GM12864 (cell line): ENCODE results near the gene BLVRB.
A peak's percentile ranks its signal among the peaks of the same experiment; 100 is the strongest.
"Not testable (repeated sequence)": the region's sequence is repeated elsewhere in the genome, so short reads cannot be mapped to it uniquely, and the experiment has no call there.

ENCODE experiments used
- DNase-seq: peaks from one replicate; pipeline ENCODE4 v3.0.0-alpha.2; 2011; ENCODE audit warnings: low read depth
- H3K4me3 ChIP-seq: 2 replicates; pipeline ENCODE4 v1.5.1; 2011; ENCODE audit warnings: mild to moderate bottlenecking, low read depth, low read length, control low read depth
- TF ChIP-seq, protein P1 (sequence below): IDR thresholded peaks from 2 replicates; pipeline ENCODE4 v1.5.1; 2011; ENCODE audit warnings: low read depth, mild to moderate bottlenecking, moderate library complexity, low read length, control low read depth, inconsistent platforms; ENCODE audit errors: missing control alignments

Gene BLVRB

GRCh38 chr19:40431698-40432097 lies 33.8 kb downstream of the BLVRB start:
- TF ChIP-seq, protein P1, sequence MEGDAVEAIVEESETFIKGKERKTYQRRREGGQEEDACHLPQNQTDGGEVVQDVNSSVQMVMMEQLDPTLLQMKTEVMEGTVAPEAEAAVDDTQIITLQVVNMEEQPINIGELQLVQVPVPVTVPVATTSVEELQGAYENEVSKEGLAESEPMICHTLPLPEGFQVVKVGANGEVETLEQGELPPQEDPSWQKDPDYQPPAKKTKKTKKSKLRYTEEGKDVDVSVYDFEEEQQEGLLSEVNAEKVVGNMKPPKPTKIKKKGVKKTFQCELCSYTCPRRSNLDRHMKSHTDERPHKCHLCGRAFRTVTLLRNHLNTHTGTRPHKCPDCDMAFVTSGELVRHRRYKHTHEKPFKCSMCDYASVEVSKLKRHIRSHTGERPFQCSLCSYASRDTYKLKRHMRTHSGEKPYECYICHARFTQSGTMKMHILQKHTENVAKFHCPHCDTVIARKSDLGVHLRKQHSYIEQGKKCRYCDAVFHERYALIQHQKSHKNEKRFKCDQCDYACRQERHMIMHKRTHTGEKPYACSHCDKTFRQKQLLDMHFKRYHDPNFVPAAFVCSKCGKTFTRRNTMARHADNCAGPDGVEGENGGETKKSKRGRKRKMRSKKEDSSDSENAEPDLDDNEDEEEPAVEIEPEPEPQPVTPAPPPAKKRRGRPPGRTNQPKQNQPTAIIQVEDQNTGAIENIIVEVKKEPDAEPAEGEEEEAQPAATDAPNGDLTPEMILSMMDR: no peak
- DNase-seq: no peak
- no peak overlapping the region for H3K4me3 ChIP-seq

- H3K4me3 ChIP-seq, DNase-seq: not testable (repeated sequence)
Observed at GRCh38 chr19:40430242-40430641, 35.3 kb downstream of the BLVRB start.

DNA sequence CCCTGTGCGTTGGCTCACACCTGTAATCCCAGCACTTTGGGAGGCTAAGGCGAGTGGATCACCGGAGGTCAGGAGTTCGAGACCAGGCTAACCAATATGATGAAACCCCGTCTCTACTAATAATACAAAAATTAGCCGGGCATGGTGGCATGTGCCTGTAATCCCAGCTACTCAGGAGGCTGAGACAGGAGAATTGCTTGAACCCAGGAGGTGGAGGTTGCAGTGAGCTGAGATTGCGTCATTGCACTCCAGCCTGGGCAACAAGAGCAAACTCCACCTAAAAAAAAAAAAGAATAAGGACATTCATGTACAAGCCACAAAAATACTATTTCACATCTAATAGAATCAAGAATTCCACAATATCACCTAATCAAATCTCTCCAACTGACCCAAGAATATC lies 37.3 kb downstream of the BLVRB start:
- DNase-seq, H3K4me3 ChIP-seq: not testable (repeated sequence)

- TF ChIP-seq, protein P1: peak; percentile 70
- peak within 1 kb of the TSS; percentile 83 for H3K4me3 ChIP-seq
- peak; percentile 98 for DNase-seq
Observed at GRCh38 chr19:40425450-40426287, 39.9 kb downstream of the BLVRB start, which contains the start of gene SERTAD1. TSS of gene SERTAD1 (minus strand) at chr19:40425992. CDS start at chr19:40423546, 2,446 bp downstream.

DNA sequence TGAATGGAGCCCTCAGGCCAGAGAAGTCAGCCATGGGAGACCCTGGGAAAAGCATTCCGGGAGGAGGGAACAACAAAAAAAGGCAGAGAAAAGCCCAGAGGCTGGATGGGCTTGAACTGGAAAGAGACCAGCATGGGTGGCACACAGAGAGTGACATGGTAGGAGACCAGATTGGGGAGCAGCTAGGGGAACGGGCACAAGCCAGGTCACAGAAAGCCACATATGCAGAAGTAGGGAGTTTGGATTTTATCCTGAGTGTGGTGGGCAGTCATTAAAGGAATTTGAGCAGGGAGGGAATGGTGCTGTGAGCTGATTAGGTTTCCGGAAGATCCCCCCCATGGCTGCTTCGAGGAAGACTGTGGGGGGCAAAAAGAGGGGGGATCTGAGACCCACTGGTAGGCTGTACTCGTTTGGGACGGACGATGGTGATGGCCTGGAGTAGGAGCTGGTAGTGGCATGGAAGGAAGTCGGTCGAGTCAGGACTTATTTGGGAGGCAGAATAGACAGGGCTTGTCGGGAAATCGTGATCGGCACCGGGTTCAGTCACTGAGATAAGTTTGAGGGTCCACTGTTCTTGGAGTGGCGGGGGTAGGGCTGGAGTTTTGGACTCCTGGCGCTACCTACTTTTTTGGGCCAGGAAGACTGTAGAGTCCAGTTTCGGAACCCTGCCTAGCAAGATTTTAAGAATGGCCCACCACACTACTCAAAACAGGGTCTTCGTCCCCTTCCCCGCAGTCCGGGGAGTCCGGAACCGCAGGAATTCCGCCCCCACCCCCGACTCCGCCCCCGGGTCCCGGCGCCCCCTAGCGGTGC lies 40.7 kb downstream of the BLVRB start:
- DNase-seq: no peak
- peak overlapping the region; percentile 83 for H3K4me3 ChIP-seq
- TF ChIP-seq, protein P1: no peak

DNA sequence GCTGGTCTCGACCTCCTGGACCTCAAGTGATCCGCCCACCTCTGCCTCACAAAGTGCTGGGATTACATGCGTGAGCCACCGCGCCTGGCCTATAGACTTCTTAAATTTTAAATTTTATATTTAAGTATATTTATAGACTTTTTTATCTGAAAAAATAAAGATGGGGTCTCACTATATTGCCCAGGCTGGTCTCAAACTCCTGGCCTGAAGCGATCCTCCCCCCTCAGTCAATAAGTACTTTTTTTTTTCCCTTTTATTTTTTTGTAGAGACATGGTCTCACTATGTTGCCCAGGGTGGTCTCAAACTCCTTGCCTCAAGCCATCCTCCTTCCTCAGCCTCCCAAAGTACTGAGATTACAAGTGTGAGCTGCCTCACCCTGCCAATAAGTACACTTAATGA lies 41.6 kb downstream of the BLVRB start:
- no peak for DNase-seq
- TF ChIP-seq, protein P1: no peak
- H3K4me3 ChIP-seq: no peak overlapping the region; the same call in 1 of the 2 replicates

GRCh38 chr19:40422748-40423566 lies 42.6 kb downstream of the BLVRB start:
- no peak for DNase-seq
- TF ChIP-seq, protein P1: no peak
- no peak overlapping the region for H3K4me3 ChIP-seq
